Lung (tissue), 12 donors: ENCODE data around the gene TLR9. TPM values are rescaled to one million over a fixed set of nuclear protein-coding genes. Genes with fewer than 3 reads are reported as not detected.
A peak's percentile ranks its signal among the peaks of the same experiment; 100 is the strongest.

Experiments
- ATAC-seq: fragments of 200-7000 bp; cut with Tn5 transposase; one replicate; pipeline ENCODE4 v1.9.1; 2020; ENCODE audit warnings: moderate number of reproducible peaks; ENCODE audit not compliant: insufficient read depth, low FRiP score
- DNase-seq, 3 donors: peaks; one replicate each; pipeline ENCODE4 v3.0.0-alpha.2; 2013 to 2017
- H3K27ac ChIP-seq, 2 donors: one replicate each; pipeline ENCODE4 v1.5.1; 2013; ENCODE audit warnings: mild to moderate bottlenecking in 2 of 2, moderate library complexity in 2 of 2, control low read depth in 1 of 2, inconsistent platforms in 1 of 2, low read depth in 1 of 2, low read length in 1 of 2
- H3K27me3 ChIP-seq, 3 donors: one replicate each; pipeline ENCODE4 v1.5.1; 2013; ENCODE audit warnings: low read length in 2 of 3; ENCODE audit not compliant: control insufficient read depth in 3 of 3, insufficient read depth in 3 of 3
- H3K36me3 ChIP-seq, 4 donors: one replicate each; pipeline ENCODE4 v1.5.1; 2013; ENCODE audit warnings: low read length in 4 of 4, mild to moderate bottlenecking in 1 of 4, moderate library complexity in 1 of 4; ENCODE audit not compliant: control insufficient read depth in 4 of 4, insufficient read depth in 4 of 4
- H3K4me1 ChIP-seq, 5 donors: one replicate each; pipeline ENCODE4 v1.5.1; 2013; ENCODE audit warnings: low read length in 5 of 5, mild to moderate bottlenecking in 2 of 5, moderate library complexity in 1 of 5; ENCODE audit not compliant: control insufficient read depth in 5 of 5, insufficient read depth in 5 of 5
- H3K4me3 ChIP-seq: one replicate; pipeline ENCODE4 v1.5.1; 2013; ENCODE audit warnings: mild to moderate bottlenecking, control low read depth, moderate library complexity
- H3K9ac ChIP-seq, 2 donors: one replicate each; pipeline ENCODE4 v1.5.1; 2013; ENCODE audit warnings: low read length in 2 of 2, control low read depth in 1 of 2; ENCODE audit not compliant: insufficient read depth in 1 of 2
- H3K9me3 ChIP-seq, 4 donors: one replicate each; pipeline ENCODE4 v1.5.1; 2013; ENCODE audit warnings: low read length in 3 of 4, mild to moderate bottlenecking in 1 of 4, moderate library complexity in 1 of 4; ENCODE audit not compliant: control insufficient read depth in 4 of 4, insufficient read depth in 3 of 4
- CTCF ChIP-seq: IDR thresholded peaks from 2 replicates; pipeline ENCODE4 v1.5.1; 2012; ENCODE audit warnings: mild to moderate bottlenecking; ENCODE audit errors: control extremely low read depth, extremely low read depth
- WGBS, 2 donors: extraction: QIAGEN DNeasy Blood & Tissue Kit; methylation state at CpG; one replicate each; pipeline ENCODE4 v1.1.7; 2013; 5-methylcytosine and 5-hydroxymethylcytosine counted together
- polyA plus RNA-seq, 2 donors: library from polyadenylated mRNA; stranded (reverse); fragments of 200-250 nt; gene quantifications; one replicate each; pipeline ENCODE4 v1.2.1, GENCODE V29; 2013
- total RNA-seq, 2 donors: library from RNA; depleted of rRNA in 1 of 2; stranded (reverse); fragments of >200 nt in 1 of 2; gene quantifications; one replicate each; pipeline ENCODE4 v1.2.1, GENCODE V29; 2014 to 2021
- donor health status: control.
- donor health status: control.
- donor health status: Bipolar disorder and iron deficiency.
- donor health status: healthy.
- donor health status: DM: yes; HTN: yes; CAD: no.

The TLR9 gene
- total and polyA plus RNA-seq, 4 donors = 0.20 to 1.1 (median 0.37) TPM

DNA sequence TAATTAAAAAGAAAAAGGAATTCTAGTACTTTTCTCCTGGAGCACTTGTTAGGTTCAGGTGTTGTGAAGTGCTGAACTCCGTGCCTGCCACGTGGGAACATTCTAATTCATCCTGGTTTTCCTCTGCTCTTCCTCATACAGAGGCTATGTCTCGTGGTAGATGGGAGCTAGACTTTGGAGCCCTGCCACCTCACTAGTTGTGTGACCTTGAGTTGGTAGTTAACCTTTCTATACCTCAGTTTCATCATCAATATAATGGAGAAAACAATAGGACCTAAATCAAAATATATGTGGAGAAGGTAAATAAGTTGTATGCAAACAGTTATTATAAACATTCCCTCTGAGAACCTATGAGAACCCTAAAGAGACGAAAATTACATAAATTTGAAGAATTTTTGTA lies 16.9 kb downstream of the TLR9 start:
- no peak for TF ChIP-seq CTCF
- no peak overlapping the region for H3K27ac ChIP-seq
- H3K36me3 ChIP-seq = peaks cover 48 to 82% (median 69%) of the 10 kb centered on the region in 4 donors
- no peaks in the 10 kb centered on the region for H3K27me3 ChIP-seq
- H3K9ac ChIP-seq = no peak overlapping the region
- H3K4me1 ChIP-seq = peaks cover 0 to 10% (median 0%) of the 10 kb centered on the region in 5 donors
- no peaks in the 10 kb centered on the region for H3K9me3 ChIP-seq
- ATAC-seq = no peak
- no peak overlapping the region for H3K4me3 ChIP-seq
- DNase-seq = no peak
- 92 to 96% methylated on average over 4 of the region's 4 CpGs for WGBS, 2 donors

GRCh38 chr3:52205727-52206372 lies 19.6 kb downstream of the TLR9 start:
- DNase-seq = no peak
- ATAC-seq = no peak
- 70 to 89% methylated on average over 6 of the region's 6 CpGs for WGBS, 2 donors

DNA sequence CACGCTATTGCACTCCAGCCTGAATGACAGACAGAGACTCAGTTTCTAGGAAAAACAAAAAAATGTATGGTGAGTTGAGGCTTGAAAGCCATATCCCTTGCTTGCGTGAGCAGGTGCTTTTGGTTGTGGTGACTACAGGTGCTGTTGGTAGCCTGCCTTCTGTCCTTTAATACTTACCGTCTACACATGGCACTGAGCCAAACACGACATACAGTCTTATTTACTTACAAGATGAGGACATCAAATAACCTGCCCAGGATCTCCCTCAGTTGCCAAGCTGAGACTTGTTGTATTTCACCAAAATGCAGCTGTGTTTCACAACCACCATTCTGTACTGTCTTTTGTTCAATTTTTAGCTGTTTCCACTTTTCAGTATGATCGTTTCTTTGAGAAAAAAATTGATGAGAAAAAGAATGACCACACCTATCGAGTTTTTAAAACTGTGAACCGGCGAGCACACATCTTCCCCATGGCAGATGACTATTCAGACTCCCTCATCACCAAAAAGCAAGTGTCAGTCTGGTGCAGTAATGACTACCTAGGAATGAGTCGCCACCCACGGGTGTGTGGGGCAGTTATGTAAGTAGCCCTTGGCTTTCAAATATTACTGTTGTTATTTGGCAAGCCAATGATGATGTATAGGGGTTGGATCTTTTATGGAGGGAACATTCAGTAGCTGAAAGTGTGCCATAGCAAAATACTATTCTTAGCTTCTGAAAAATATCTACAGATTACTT lies 20.9 kb downstream of the TLR9 start:
- no peak for ATAC-seq
- DNase-seq = no peak
- 54 to 67% methylated on average over 10 of the region's 10 CpGs for WGBS, 2 donors
- Histone ChIP-seq H3K36me3 (peaks cover 43 to 68% (median 55%) of the 10 kb centered on the region in 4 donors), H3K9me3 (no peaks in the 10 kb centered on the region), H3K9ac (no peak overlapping the region), H3K27ac (peak overlapping the region in 1 of 2 donors; percentile 4), H3K4me3 (no peak overlapping the region), H3K4me1 (peaks cover 0 to 9% (median 2%) of the 10 kb centered on the region in 5 donors), H3K27me3 (no peaks in the 10 kb centered on the region)
- no peak for TF ChIP-seq CTCF

More at GRCh38 chr3:52205727-52206372, 19.6 kb downstream of the TLR9 start:
- H3K27me3 ChIP-seq = no peaks in the 10 kb centered on the region
- peaks cover 0 to 9% (median 0%) of the 10 kb centered on the region in 5 donors for H3K4me1 ChIP-seq
- no peaks in the 10 kb centered on the region for H3K9me3 ChIP-seq
- peaks cover 47 to 75% (median 61%) of the 10 kb centered on the region in 4 donors for H3K36me3 ChIP-seq
- no peak overlapping the region for H3K9ac ChIP-seq
- H3K4me3 ChIP-seq = no peak overlapping the region
- H3K27ac ChIP-seq = no peak overlapping the region
- TF ChIP-seq CTCF = no peak
